GM19239 (cell line): ENCODE measurements around the gene CFAP410.

Experiments used
- DNase-seq: peaks from one replicate; pipeline ENCODE4 v3.0.0; 2011; ENCODE audit warnings: low spot score; ENCODE audit not compliant: insufficient read length
- FAIRE-seq: peaks from 2 replicates; lab custom pipeline; 2011; peaks lifted over from hg19 to GRCh38; lab: Jason Lieb, UNC

The CFAP410 gene

DNA sequence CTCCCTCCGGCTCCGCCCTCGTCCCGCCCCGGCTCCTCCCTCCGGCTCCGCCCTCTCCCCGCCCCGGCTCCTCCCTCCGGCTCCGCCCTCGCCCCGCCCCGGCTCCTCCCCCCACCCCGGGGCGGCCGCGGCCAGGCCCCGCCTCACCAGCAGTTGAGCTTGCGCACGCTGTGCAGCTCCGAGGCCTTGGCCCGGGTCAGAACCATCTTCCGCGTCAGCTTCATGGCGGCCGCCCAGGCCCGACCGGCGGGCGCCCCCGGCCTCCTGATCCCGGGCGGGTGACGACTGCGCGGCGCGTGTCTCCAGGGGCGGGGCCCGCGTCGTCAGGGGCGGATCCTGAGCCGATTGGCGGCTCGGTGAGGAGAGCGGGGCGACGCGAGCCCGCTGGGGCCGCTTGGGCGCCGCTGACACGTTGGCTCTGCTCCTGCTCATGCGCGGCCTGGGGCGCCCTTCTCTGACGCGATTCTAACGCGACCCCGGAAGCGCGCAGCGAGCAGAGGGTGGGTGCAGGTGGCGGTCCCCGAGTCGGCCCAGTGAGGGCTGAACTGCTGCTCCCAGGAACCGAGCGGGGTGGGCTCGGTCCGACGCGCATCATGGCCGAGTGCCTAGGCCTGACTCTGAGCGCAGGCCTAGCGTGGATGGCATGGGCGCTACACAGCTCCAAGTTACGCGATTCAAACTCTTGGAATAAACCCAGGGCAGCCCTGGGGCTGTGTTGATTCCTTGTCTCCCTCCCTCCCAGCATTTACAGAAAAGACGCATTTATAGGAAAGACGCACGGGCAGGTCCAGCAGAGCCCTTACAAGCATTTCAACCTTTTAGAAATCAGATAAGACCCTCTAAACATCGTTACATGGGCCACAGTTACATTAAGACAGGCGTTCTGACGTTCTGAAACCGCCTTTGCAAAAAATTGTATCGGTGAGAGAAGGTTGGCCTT, at the start of gene CFAP410:
Gene CFAP410 (minus strand): TSS at position 420 of the 940 bp plus-strand sequence. CDS start 196 bp downstream, at position 224.
- FAIRE-seq: peak; percentile 87
- DNase-seq: peak; percentile 100

GRCh38 chr21:44384968-44385367, 45.8 kb upstream of the CFAP410 start:
- no peak for DNase-seq
- FAIRE-seq: no peak

DNA sequence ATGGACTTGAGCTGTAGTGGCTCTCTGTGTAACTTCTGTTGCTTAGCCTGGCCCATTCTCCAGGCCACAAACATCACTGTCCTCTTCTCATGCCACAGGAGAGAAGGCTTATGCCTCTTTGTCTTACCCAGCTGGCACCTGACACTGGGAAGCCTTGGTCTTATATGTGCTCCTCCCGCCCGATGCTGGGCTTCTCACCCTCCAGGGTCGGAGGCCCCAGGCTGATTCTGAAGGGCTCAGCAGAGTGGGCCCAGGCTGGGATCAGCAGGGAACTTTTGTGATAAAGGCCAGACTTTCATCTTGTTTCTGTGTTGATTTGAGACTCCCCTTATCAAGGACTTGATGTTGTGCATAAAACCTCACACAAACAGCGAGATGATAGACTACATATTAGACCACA, 44.0 kb upstream of the CFAP410 start:
- DNase-seq: no peak
- FAIRE-seq: no peak

DNA sequence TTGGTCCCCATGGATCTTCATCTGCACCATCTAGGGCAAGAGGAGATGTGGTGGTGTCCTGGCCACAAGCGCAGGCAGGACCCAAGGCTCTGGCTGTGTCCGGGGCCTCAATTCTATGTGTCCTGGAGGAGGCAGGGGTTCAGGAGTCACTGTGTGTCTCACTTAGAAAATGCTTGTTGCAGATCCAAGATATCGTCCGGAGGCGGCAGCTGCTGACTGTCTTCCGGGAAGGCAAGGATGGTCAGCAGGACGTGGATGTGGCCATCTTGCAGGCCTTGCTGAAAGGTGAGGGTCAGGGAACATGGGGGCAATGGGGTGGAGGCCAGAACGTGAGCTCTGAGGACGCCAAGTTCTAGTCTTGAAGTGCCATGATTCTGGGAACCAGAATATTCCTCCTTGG, 43.3 kb upstream of the CFAP410 start:
- FAIRE-seq (no peak), DNase-seq (no peak)

DNA sequence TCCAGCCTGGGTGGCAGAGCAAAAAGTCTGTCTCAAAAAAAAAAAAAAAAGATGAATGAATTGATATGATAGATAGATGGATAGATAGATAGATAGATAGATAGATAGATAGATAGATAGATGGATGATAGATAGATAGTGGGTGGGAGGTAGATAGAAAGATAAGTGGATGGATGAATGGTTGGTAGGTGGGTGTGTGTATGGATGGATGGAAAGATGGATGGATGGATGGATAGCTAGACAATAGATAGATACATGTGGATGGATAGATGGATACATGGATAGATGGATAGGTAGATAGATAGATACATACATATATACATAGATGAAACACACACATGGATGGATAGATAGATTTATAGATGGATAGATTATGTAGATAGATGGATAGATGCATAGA, 42.7 kb upstream of the CFAP410 start:
- FAIRE-seq (no peak), DNase-seq (no peak)

DNA sequence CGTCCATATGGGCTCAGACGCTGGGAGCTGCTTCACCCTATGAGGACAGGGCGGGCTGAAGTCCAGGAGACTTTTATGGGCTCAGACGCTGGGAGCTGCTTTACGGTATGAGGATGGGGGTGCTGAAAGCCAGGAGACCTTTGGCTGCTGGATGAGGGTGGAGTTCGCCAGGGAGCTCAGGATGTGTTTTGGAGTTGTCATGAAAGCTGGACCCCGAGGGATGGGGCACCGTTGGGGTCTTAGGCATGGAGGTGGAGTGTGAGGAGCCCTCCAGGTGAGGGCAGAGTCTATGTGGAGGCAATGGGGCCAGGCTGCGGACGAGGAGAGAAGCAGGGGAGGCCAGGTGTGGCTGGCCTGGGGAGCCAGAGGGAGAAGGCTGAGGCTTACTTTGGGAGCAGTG, 41.7 kb upstream of the CFAP410 start:
- FAIRE-seq: no peak
- DNase-seq: no peak

DNA sequence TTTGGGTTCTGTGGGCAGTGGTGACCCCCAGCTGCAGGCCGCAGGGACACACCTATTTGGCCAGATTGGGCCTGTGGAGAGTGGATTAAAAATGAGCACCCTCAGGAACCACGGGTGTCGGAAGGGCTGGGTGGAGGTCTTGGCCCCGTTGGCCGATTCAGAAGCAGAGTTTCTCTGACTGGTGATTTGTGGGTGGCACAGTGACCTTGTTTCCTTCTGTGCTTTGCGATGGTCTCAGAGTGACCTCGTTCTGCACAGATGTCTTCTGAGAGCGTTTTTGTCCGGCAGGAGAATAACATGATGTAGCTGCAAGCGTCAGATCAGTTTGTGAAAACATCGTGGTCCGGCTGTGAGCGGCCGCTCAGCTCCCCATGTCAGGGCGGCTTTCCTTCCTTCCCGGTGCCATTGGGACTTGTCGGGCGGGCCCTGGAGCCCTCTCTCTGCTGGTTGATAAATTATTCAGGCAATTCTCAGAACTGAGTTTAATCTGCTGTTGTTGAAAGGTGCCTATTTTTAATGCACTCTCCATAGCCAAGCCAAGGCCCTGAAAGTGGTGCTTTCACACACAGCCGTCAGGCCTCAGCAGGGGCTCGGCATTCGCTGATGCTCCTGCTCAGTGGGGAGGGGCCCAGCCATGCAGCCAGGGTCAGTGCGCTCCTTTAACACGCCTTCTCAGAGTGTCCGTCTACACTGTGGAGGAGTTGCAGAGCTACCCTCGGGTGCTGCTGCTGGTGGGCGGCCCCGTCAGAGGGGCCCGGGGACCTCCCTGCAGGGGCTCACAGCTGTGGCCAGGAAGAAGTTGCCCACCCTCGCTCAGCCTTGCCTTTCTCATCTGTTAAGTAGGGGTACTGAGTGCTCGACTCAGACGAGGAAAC, 41.0 kb upstream of the CFAP410 start:
- FAIRE-seq: no peak
- DNase-seq: no peak

GRCh38 chr21:44379515-44379848, 40.3 kb upstream of the CFAP410 start:
- DNase-seq: no peak
- FAIRE-seq: no peak

GRCh38 chr21:44378646-44379514, 39.7 kb upstream of the CFAP410 start:
- FAIRE-seq (no peak), DNase-seq (no peak)

GRCh38 chr21:44377922-44378645, 38.9 kb upstream of the CFAP410 start:
- FAIRE-seq (no peak), DNase-seq (no peak)

DNA sequence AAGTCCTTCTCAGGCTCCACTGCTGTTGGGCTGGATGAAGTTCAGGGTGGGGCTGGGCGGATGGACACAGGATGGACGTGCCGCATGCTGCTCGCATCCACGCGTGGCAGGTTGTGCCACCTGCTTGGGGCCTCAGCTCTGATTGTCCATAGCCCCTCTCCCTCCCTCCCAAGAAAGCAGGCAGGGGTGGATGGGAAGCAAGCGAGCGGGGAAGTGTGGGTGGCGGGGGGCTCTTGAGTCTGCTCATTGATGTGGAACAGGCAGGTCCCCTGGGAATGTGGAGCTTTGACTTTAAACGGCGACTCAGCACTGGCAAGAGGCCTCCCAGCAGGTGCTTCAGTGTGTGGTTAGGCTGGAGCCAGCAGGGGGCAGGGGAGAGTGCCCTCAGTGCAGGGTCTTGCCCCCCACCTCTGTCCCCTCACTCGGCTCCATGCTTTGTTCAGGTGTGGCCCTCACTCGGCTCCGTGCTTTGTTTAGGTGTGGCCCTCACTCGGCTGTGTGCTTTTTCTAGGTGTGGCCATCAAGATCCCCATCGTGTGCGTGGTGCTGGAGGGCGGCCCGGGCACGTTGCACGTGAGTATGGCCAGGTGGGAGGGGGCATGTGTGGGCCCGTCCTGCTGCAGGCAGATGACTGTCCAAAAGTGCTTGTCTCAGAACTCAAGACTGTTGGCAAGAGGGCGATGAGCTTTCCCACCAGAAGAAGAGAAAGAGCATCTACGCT, 38.2 kb upstream of the CFAP410 start:
- DNase-seq (no peak), FAIRE-seq (no peak)

GRCh38 chr21:44376606-44377005, 37.4 kb upstream of the CFAP410 start:
- FAIRE-seq (no peak), DNase-seq (no peak)

GRCh38 chr21:44375761-44376241, 36.6 kb upstream of the CFAP410 start:
- FAIRE-seq (no peak), DNase-seq (no peak)

GRCh38 chr21:44375281-44375651, 36.1 kb upstream of the CFAP410 start:
- FAIRE-seq (no peak), DNase-seq (peak; percentile 51)

DNA sequence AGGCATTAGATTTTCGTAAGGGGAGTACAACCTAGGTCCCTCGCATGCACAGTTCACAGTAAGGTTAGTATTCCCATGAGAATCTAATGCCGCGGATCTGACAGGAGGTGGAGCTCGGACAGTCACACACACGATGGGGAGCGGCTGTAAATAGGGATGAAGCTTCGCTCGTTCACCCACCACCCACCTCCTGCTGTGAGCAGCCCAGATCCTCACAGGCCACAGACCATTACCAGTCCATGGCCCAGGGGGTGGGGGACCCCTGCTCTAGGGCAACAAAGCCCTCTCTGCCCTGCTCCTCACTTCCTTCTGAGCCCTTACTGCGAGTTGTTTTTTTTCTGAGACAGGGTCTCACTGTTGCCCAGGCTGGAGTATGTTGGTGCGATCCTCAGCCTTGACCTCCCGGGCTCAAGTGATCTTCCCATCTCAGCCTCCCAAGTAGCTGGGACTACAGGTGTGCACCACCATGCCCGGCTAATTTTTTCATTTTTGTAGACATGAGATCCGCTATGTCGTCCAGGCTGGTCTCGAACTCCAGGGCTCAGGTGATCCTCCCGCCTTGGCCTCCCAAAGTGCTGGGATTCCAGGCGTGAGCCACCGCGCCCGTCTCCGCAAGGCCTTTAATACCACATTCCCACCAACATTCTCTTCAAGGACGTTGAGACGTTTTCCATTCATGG, 35.6 kb upstream of the CFAP410 start:
- no peak for FAIRE-seq

GRCh38 chr21:44372616-44373015, 33.4 kb upstream of the CFAP410 start:
- DNase-seq (no peak), FAIRE-seq (no peak)

More for the DNA sequence above, 35.6 kb upstream of the CFAP410 start:
- no peak for DNase-seq

DNA sequence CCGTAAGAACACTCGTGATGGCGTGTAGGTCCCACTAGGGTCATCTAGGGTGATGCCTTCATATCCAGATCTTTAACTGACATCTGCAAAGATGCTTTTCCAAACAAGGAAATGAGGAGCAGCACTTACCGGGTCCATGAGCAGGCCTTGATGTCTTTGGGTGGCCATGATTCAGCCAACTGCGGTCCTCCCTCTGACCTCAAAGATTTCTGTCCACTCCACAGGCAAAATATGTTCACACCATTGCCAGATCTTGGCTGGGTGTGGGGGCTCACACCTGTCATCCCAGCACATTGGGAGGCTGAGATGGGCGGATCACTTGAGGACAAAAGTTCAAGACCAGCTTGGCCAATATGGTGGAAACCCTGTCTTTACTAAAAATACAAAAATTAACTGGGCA, 32.4 kb upstream of the CFAP410 start:
- no peak for DNase-seq
- FAIRE-seq: no peak

DNA sequence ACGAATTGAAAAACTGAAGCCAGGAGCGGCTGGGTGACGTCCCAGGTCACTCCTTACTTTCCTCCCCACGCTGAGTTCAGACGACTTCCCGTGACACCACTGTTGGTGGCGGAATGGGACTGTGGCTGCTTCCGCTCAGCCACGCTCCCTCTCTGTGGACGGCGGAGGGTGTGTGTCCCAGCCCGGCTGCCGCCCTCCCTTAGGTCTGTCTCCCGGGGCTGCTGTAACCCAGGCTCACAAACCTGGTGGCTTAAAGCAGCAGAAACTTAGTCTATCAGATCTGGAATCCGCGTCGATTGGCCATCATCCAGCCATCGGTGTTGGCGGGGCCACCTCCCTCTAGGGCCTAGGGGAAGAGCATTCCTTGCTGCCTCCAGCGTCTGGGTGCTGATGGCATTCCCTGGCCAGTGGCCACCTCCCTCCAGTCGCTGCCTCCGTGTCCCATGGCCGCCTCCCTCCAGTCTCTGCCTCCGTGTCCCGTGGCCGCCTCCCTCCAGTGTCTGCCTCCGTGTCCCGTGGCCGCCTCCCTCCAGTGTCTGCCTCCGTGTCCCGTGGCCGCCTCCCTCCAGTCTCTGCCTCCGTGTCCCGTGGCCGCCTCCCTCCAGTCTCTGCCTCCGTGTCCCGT, 31.7 kb upstream of the CFAP410 start:
- no peak for DNase-seq

More for the DNA sequence above, 31.7 kb upstream of the CFAP410 start:
- FAIRE-seq: no peak
